CD4-positive, alpha-beta T cell (primary cell): Measurements from ENCODE around the gene TPCN1. TPM values are rescaled to one million over a fixed set of nuclear protein-coding genes. Genes with fewer than 3 reads are reported as not detected.

Experiments
- ATAC-seq: fragments of 200-7000 bp; cut with Tn5 transposase; one replicate; pipeline ENCODE4 v1.10.0; 2022; ENCODE audit warnings: mild to moderate bottlenecking; ENCODE audit not compliant: poor library complexity
- CTCF ChIA-PET: fragments of 350-600 bp; sonication (Branson Sonifier 250); formaldehyde crosslinking; loops from one replicate; lab custom pipeline; 2021; ENCODE audit warnings: antibody characterized with exemption, inconsistent platforms; lab: Charles Lee
- POLR2A ChIA-PET: fragments of 350-600 bp; sonication (Branson Sonifier 250); formaldehyde crosslinking; loops from one replicate; lab custom pipeline; 2021; ENCODE audit warnings: antibody characterized with exemption, inconsistent platforms; lab: Charles Lee
- DNase-seq, 14 experiments: peaks; one replicate each; pipeline ENCODE4 v3.0.0-alpha.2; 2013 to 2020; ENCODE audit warnings: mixed read lengths in 2 of 14
- H3K27ac ChIP-seq, 2 donors: one replicate each; pipeline versions ENCODE4 v1.5.1 to v1.7.0; 2013; ENCODE audit warnings: low read length in 2 of 2, low read depth in 1 of 2, mild to moderate bottlenecking in 1 of 2
- H3K27me3 ChIP-seq, 2 experiments: 1 replicate in 1 of 2; 2 replicates in 1 of 2; pipeline versions ENCODE4 v1.6.1 to v1.7.0; 2013; ENCODE audit warnings: low read length in 2 of 2, control low read depth in 1 of 2, mild to moderate bottlenecking in 1 of 2, moderate library complexity in 1 of 2; ENCODE audit not compliant: insufficient read depth in 2 of 2, control insufficient read depth in 1 of 2
- H3K36me3 ChIP-seq: one replicate; pipeline ENCODE4 v1.6.1; 2013; ENCODE audit warnings: low read length, control low read depth; ENCODE audit not compliant: insufficient read depth
- H3K4me1 ChIP-seq: one replicate; pipeline ENCODE4 v1.6.1; 2013; ENCODE audit warnings: low read length, control low read depth; ENCODE audit not compliant: insufficient read depth
- H3K4me3 ChIP-seq: one replicate; pipeline ENCODE4 v1.5.1; 2013; ENCODE audit warnings: mild to moderate bottlenecking, low read length, moderate library complexity
- H3K9me3 ChIP-seq, 2 experiments: 1 replicate in 1 of 2; 2 replicates in 1 of 2; pipeline versions ENCODE4 v1.6.1 to v1.7.0; 2013; ENCODE audit warnings: low read length in 2 of 2, mild to moderate bottlenecking in 2 of 2, control low read depth in 1 of 2, moderate library complexity in 1 of 2; ENCODE audit not compliant: control insufficient read depth in 1 of 2, insufficient read depth in 1 of 2
- H3K27ac Mint-ChIP-seq: one replicate; pipeline ENCODE4 v1.8.0; 2020; ENCODE audit warnings: mixed read lengths
- H3K27me3 Mint-ChIP-seq: one replicate; pipeline ENCODE4 v1.8.0; 2021; ENCODE audit warnings: mixed read lengths
- H3K36me3 Mint-ChIP-seq: one replicate; pipeline ENCODE4 v1.8.0; 2021; ENCODE audit warnings: low read depth, mixed read lengths
- H3K4me1 Mint-ChIP-seq: one replicate; pipeline ENCODE4 v1.8.0; 2021; ENCODE audit warnings: low read depth, mixed read lengths
- H3K4me3 Mint-ChIP-seq: one replicate; pipeline ENCODE4 v1.8.0; 2020; ENCODE audit warnings: mild to moderate bottlenecking, mixed read lengths
- H3K9me3 Mint-ChIP-seq: one replicate; pipeline ENCODE4 v1.8.0; 2020; ENCODE audit warnings: mixed read lengths
- intact Hi-C, 2 experiments: fragments of 100-400 bp; cut with DNase I in 1 of 2; cut with micrococcal nuclease in 1 of 2; formaldehyde crosslinking; loops; one replicate each; pipeline versions ENCODE4 v1.15.1 to v1.9.0; 2023 to 2025; cut with DNase I, micrococcal nuclease
- total RNA-seq, 174 experiments: library from RNA in 2 of 174; stranded (reverse) in 2 of 174; gene quantifications; one replicate each; pipeline ENCODE4 v1.2.3 and lab custom pipeline; 2021 to 2026
- TF ChIP-seq, protein P1 (sequence below): fragments of 200-600 bp; IDR thresholded peaks from one replicate; pipeline ENCODE4 v1.8.0; 2022; ENCODE audit warnings: antibody characterized with exemption, mild to moderate bottlenecking

TPCN1 gene
- total RNA-seq, 2 experiments from 2014 or later: 52.4 to 59.7 TPM

DNA sequence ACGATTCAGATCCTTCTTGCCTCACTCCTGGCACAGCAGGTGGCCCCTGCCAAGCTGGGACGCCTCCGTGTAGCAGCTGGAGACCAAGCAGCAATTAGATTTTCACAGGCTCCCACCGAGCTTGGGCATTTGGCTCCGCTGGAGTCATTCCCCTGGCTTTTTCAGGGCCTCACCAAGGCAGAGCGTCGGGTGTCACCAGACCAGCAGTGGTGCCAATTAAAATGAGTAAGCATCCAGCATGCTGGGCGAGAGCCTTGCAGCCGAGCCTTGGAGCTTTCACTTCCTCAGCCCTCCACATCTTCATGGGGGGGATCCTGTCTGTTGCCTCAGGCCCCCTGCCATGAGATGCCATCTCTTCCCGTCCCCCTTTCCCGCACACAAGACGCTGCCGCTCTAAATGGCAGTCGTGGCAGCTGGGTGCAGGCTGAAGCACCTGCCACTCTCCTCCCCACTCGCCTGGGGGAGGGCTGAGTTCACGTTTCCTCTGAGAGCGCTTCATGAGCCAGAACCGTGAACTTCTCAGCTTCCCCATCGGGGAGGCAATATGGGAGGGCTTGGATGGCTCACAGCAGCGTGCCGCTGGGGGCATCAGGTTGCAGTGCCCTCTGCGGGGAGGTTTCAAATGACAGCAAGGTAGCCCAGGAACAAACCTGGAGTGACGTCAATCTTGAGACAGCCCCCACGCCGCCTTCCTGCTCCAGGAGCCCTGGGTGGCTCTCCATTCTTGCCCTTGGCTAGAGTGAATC lies 11.7 kb downstream of the TPCN1 start:
- ATAC-seq (peak; percentile 96), DNase-seq (peak; percentile 46 to 90 (median 72))
- ChIA-PET POLR2A (interaction anchor here (0.9 to 2.4 kb wide), 7 partner anchors 10 to 102 kb away, joined by 3 to 27 read pairs (median 3); partner anchors contain the start of genes SLC8B1 and TPCN1), CTCF (interaction anchor here (0.6 to 1.6 kb wide), 9 partner anchors 11 to 295 kb away, joined by 3 to 17 read pairs (median 3); partner anchors contain the start of genes OAS3 and TPCN1)
- Mint-ChIP-seq H3K27me3 (no peaks in the 10 kb centered on the region), H3K9me3 (no peaks in the 10 kb centered on the region), H3K4me3 (peak overlapping the region; percentile 93), H3K36me3 (peaks cover 70% of the 10 kb centered on the region), H3K27ac (peak overlapping the region; percentile 80), H3K4me1 (peaks cover 63% of the 10 kb centered on the region)
- Histone ChIP-seq H3K4me3 (peak overlapping the region; percentile 39), H3K9me3 (no peaks in the 10 kb centered on the region), H3K4me1 (peaks cover 65% of the 10 kb centered on the region), H3K27ac (peak overlapping the region in 1 of 2 donors; percentile 46), H3K27me3 (no peaks in the 10 kb centered on the region), H3K36me3 (peaks cover 48% of the 10 kb centered on the region)
- intact Hi-C loops: loop anchor here (1.0 to 5.0 kb wide), 3 partner anchors 36 to 48 kb away; partner anchors contain the start of genes DDX54 (in 1 of the 2) and RITA1 (in 1 of the 2)
- TF ChIP-seq, protein P1, sequence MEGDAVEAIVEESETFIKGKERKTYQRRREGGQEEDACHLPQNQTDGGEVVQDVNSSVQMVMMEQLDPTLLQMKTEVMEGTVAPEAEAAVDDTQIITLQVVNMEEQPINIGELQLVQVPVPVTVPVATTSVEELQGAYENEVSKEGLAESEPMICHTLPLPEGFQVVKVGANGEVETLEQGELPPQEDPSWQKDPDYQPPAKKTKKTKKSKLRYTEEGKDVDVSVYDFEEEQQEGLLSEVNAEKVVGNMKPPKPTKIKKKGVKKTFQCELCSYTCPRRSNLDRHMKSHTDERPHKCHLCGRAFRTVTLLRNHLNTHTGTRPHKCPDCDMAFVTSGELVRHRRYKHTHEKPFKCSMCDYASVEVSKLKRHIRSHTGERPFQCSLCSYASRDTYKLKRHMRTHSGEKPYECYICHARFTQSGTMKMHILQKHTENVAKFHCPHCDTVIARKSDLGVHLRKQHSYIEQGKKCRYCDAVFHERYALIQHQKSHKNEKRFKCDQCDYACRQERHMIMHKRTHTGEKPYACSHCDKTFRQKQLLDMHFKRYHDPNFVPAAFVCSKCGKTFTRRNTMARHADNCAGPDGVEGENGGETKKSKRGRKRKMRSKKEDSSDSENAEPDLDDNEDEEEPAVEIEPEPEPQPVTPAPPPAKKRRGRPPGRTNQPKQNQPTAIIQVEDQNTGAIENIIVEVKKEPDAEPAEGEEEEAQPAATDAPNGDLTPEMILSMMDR: peak; percentile 32

DNA sequence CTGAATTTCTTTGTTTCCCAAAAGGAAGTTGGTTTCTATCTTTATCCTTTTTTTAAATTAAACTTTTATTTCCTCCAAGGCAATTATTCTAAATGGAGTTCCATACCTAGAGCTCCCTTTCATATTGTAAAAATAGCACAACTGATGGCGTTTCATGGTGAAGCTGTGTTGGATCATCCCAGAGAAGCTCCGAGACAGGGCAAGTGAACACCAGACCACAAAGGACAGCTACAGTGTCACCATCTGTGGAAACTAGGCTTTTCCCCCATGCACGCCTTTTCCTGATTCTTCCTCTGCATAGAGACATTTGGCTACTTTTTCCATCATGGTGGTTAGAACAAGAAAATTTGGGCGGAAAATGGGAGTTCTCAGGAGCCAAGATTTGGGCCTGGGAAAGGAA lies 12.7 kb downstream of the TPCN1 start:
- H3K9me3 ChIP-seq: no peaks in the 10 kb centered on the region
- ChIA-PET CTCF (interaction anchor here (1.2 to 1.6 kb wide), 2 partner anchors 19 to 47 kb away, joined by 3 to 7 read pairs; no protein-coding TSS in a partner anchor), POLR2A (interaction anchor here (1.6 kb wide), 1 partner anchor 26 kb away, joined by 3 read pairs; no protein-coding TSS in a partner anchor)
- peak overlapping the region; percentile 93 for H3K4me3 Mint-ChIP-seq
- H3K27me3 Mint-ChIP-seq: no peaks in the 10 kb centered on the region
- H3K4me3 ChIP-seq: no peak overlapping the region
- DNase-seq (no peak), ATAC-seq (no peak)
- TF ChIP-seq, protein P1: no peak
- H3K4me1 ChIP-seq: peaks cover 55% of the 10 kb centered on the region
- no peaks in the 10 kb centered on the region for H3K9me3 Mint-ChIP-seq
- no peak overlapping the region for H3K27ac ChIP-seq
- peaks cover 45% of the 10 kb centered on the region for H3K36me3 ChIP-seq
- peaks cover 58% of the 10 kb centered on the region for H3K4me1 Mint-ChIP-seq
- H3K36me3 Mint-ChIP-seq: peaks cover 70% of the 10 kb centered on the region
- peak overlapping the region; percentile 80 for H3K27ac Mint-ChIP-seq
- intact Hi-C loops: loop anchor here (1.0 to 5.0 kb wide), 3 partner anchors 37 to 49 kb away; partner anchors contain the start of genes DDX54 (in 1 of the 2) and RITA1 (in 1 of the 2)
- H3K27me3 ChIP-seq: no peaks in the 10 kb centered on the region

DNA sequence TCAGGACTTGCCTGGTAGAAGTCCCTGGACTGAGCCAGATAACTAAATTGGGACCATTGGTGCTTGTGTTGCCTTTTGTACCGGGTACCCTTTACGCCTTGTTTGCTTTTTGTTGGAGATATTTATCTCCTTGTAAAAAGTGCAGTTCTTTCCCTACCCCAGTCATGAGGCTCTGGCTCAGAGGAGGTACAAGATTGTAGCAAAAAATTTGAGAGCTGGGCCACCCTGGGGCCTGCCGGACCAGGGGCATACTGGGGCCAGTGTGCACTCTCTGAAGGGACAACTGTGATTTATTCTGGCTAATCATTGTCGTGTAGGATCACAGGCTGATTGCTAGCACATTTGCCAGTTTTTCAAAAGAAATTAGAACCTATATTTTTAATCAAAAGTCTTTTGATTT lies 13.2 kb downstream of the TPCN1 start:
- peak overlapping the region; percentile 46 for H3K27ac Mint-ChIP-seq
- TF ChIP-seq, protein P1: no peak
- H3K4me3 ChIP-seq: no peak overlapping the region
- no peak overlapping the region for H3K4me3 Mint-ChIP-seq
- no peaks in the 10 kb centered on the region for H3K9me3 Mint-ChIP-seq
- DNase-seq (no peak), ATAC-seq (no peak)
- peaks cover 74% of the 10 kb centered on the region for H3K36me3 Mint-ChIP-seq
- no peaks in the 10 kb centered on the region for H3K9me3 ChIP-seq
- peaks cover 42% of the 10 kb centered on the region for H3K36me3 ChIP-seq
- H3K27me3 ChIP-seq: no peaks in the 10 kb centered on the region
- H3K27me3 Mint-ChIP-seq: no peaks in the 10 kb centered on the region
- H3K4me1 ChIP-seq: peaks cover 50% of the 10 kb centered on the region
- no peak overlapping the region for H3K27ac ChIP-seq
- ChIA-PET CTCF (interaction anchor here (1.6 kb wide), 1 partner anchor 48 kb away, joined by 7 read pairs; no protein-coding TSS in a partner anchor), POLR2A (interaction anchor here (1.6 kb wide), 1 partner anchor 26 kb away, joined by 3 read pairs; no protein-coding TSS in a partner anchor)
- intact Hi-C loops: loop anchor here in 1 of 2 experiments (5.0 kb wide), 1 partner anchor 37 kb away; no protein-coding TSS in a partner anchor
- peaks cover 53% of the 10 kb centered on the region for H3K4me1 Mint-ChIP-seq
